HepG2 (cell line): ENCODE measurements around the gene NUP62. TPM values are rescaled to one million over a fixed set of nuclear protein-coding genes. Genes with fewer than 3 reads are reported as not detected.

Experiments used
- AGO2 ChIP-seq: fragments of 200-400 bp; formaldehyde crosslinking; optimal IDR thresholded peaks from 2 replicates; pipeline ENCODE3; 2017; ENCODE audit warnings: mild to moderate bottlenecking, low read depth, low read length, moderate library complexity
- ATM ChIP-seq: fragments of 450-650 bp; IDR thresholded peaks from 2 replicates; pipeline ENCODE4 v1.7.1; 2017; ENCODE audit warnings: mild to moderate bottlenecking, borderline replicate concordance
- DZIP1 ChIP-seq: sonication (generic); formaldehyde crosslinking; IDR thresholded peaks from 2 replicates; pipeline ENCODE4 v1.5.0; 2020; ENCODE audit warnings: mild to moderate bottlenecking, missing genetic modification reagents
- EHMT2 ChIP-seq: fragments of 200-600 bp; sonication (generic); IDR thresholded peaks from 2 replicates; pipeline ENCODE4 v1.7.0; 2017; ENCODE audit warnings: antibody characterized with exemption, low read depth, low read length, borderline replicate concordance
- HNF1B ChIP-seq: sonication (generic); formaldehyde crosslinking; IDR thresholded peaks from 2 replicates; pipeline ENCODE4 v1.5.1; 2020; ENCODE audit warnings: mild to moderate bottlenecking, moderate library complexity, missing genetic modification reagents
- NONO ChIP-seq, 2 experiments: fragments of 450-650 bp in 1 of 2; sonication (generic) in 1 of 2; formaldehyde crosslinking in 1 of 2; IDR thresholded peaks in 1 of 2; conservative IDR thresholded peaks in 1 of 2; 2 replicates each; pipeline versions ENCODE4 v1.6.1 to v1.8.0; 2017 to 2022; ENCODE audit warnings: mild to moderate bottlenecking in 1 of 2, missing genetic modification reagents in 1 of 2, moderate library complexity in 1 of 2
- NR2F6 ChIP-seq, 2 experiments: IDR thresholded peaks; 2 replicates each; pipeline ENCODE4 v1.6.1; 2016; ENCODE audit warnings: antibody characterized with exemption in 1 of 2, mild to moderate bottlenecking in 1 of 2
- PAWR ChIP-seq: sonication (generic); formaldehyde crosslinking; IDR thresholded peaks from 2 replicates; pipeline ENCODE4 v1.4.0; 2020; ENCODE audit warnings: missing genetic modification reagents, mild to moderate bottlenecking, borderline replicate concordance
- SALL1 ChIP-seq: sonication (generic); formaldehyde crosslinking; IDR thresholded peaks from 2 replicates; pipeline ENCODE4 v1.8.0; 2022; ENCODE audit warnings: mild to moderate bottlenecking, missing genetic modification reagents
- SKIL ChIP-seq: sonication (generic); formaldehyde crosslinking; IDR thresholded peaks from 2 replicates; pipeline ENCODE4 v1.8.0; 2022; ENCODE audit warnings: missing genetic modification reagents, mild to moderate bottlenecking, moderate library complexity, borderline replicate concordance
- SRSF1 ChIP-seq: fragments of 200-400 bp; formaldehyde crosslinking; optimal IDR thresholded peaks from 2 replicates; pipeline ENCODE3; 2017; ENCODE audit warnings: mild to moderate bottlenecking, low read depth, low read length, moderate library complexity
- TGIF2 ChIP-seq: IDR thresholded peaks from 2 replicates; pipeline ENCODE4 v1.6.1; 2016; ENCODE audit warnings: control low read depth, missing compliant biosample characterization
- ZBTB7A ChIP-seq: sonication (generic); formaldehyde crosslinking; IDR thresholded peaks from 2 replicates; pipeline ENCODE4 v1.8.0; 2022; ENCODE audit warnings: mild to moderate bottlenecking, missing genetic modification reagents
- ZNF136 ChIP-seq: sonication (generic); formaldehyde crosslinking; IDR thresholded peaks from 2 replicates; pipeline ENCODE4 v1.8.1; 2022; ENCODE audit warnings: low read depth, mild to moderate bottlenecking, moderate library complexity, missing genetic modification reagents
- ZNF333 ChIP-seq: sonication (generic); formaldehyde crosslinking; IDR thresholded peaks from 2 replicates; pipeline ENCODE4 v1.4.0; 2020; ENCODE audit warnings: mild to moderate bottlenecking, missing genetic modification reagents, borderline replicate concordance
- ZNF678 ChIP-seq: sonication (generic); formaldehyde crosslinking; IDR thresholded peaks from 2 replicates; pipeline ENCODE4 v1.4.0; 2020; ENCODE audit warnings: mild to moderate bottlenecking, missing genetic modification reagents
- ZNF691 ChIP-seq: sonication (generic); formaldehyde crosslinking; IDR thresholded peaks from 2 replicates; pipeline ENCODE4 v1.4.0; 2020; ENCODE audit warnings: missing genetic modification reagents, low read depth, mild to moderate bottlenecking, borderline replicate concordance
- ZSCAN31 ChIP-seq: sonication (generic); formaldehyde crosslinking; IDR thresholded peaks from 2 replicates; pipeline ENCODE4 v1.5.0; 2020; ENCODE audit warnings: low read depth, mild to moderate bottlenecking, missing genetic modification reagents
- polyA plus RNA-seq, 8 experiments: library from polyadenylated mRNA; depleted of rRNA in 3 of 8; stranded (reverse) in 7 of 8; unstranded in 1 of 8; fragments of >200 nt; fragmentation: Illumina TruSeq in 4 of 8; extraction: Trizol in 4 of 8; gene quantifications; 2 replicates each; pipeline versions ENCODE4 v1.2.1 to v1.2.3, GENCODE V29; 2011 to 2016; ENCODE audit warnings: low read depth in 4 of 8, missing spikeins in 1 of 8, mixed read lengths in 1 of 8; ENCODE audit not compliant: insufficient read depth in 1 of 8
- total RNA-seq, 5 experiments: library from RNA; depleted of rRNA; stranded (reverse); fragments of >200 nt; fragmentation: Illumina TruSeq; extraction: Trizol; gene quantifications; 2 replicates each; pipeline ENCODE4 v1.2.3, GENCODE V29; 2016; ENCODE audit warnings: low read depth in 1 of 5

Gene NUP62
- total and polyA plus RNA-seq, 2 of the 13 experiments (the other 11 are each of a cell fraction or from before 2014, with no cell fraction given): 16.5 to 41.5 TPM

- TF ChIP-seq DZIP1 (CRISPR knock-in tag) (0 out of 2 replicates have a peak, but pooled peaks have one; percentile 23), ZNF691 (peak; percentile 19; the same call in 1 of the 2 replicates), SALL1 (CRISPR knock-in tag) (0 out of 2 replicates have a peak, but pooled peaks have one; percentile 28), ZNF333 (CRISPR knock-in tag) (0 out of 2 replicates have a peak, but pooled peaks have one; percentile 46), TGIF2 (CRISPR knock-in tag) (peak; percentile 77), ZNF136 (CRISPR knock-in tag) (no peak), ZNF678 (CRISPR knock-in tag) (no peak), NONO (IDR thresholded peaks at IDR 0.05) (no peak), NONO (CRISPR knock-in tag; conservative IDR thresholded peaks at IDR 0.05) (peak; percentile 10; the same call in 1 of the 2 replicates), SKIL (no peak), NR2F6 (IDR thresholded peaks at IDR 0.05) (no peak; the same call in 1 of the 2 replicates), NR2F6 (CRISPR knock-in tag; IDR thresholded peaks at IDR 0.05) (peak; percentile 7; the same call in 1 of the 2 replicates), PAWR (no peak), AGO2 (no peak), ATM (no peak), SRSF1 (no peak), EHMT2 (no peak), ZBTB7A (CRISPR knock-in tag) (no peak), ZSCAN31 (CRISPR knock-in tag) (no peak; the same call in 1 of the 2 replicates), HNF1B (CRISPR knock-in tag) (peak; percentile 55)
These were observed 52.1 kb downstream of the NUP62 start, which contains the start of the genes AKT1S1 and TBC1D17 (continued) for GRCh38 chr19:49877020-49877878.
